WTC11 (cell line): ENCODE data around the gene SLC39A13. TPM values are rescaled to one million over a fixed set of nuclear protein-coding genes. Genes with fewer than 3 reads are reported as not detected.

ENCODE experiments used
- AR ChIP-seq: fragments of 250-450 bp; sonication (Bioruptor Pico); IDR thresholded peaks from 2 replicates; pipeline ENCODE4 v1.9.0; 2021; ENCODE audit warnings: mild to moderate bottlenecking
- ATF1 ChIP-seq: sonication (generic); formaldehyde crosslinking; IDR thresholded peaks from 2 replicates; pipeline ENCODE4 v1.8.1; 2023; ENCODE audit warnings: mild to moderate bottlenecking, moderate library complexity, missing genetic modification reagents
- CBFB ChIP-seq: sonication (generic); formaldehyde crosslinking; IDR thresholded peaks from 2 replicates; pipeline ENCODE4 v1.8.1; 2022; ENCODE audit warnings: mild to moderate bottlenecking, low read depth, missing genetic modification reagents
- CDX4 ChIP-seq: fragments of 250-450 bp; sonication (Bioruptor Pico); IDR thresholded peaks from 2 replicates; pipeline ENCODE4 v1.9.0; 2021; ENCODE audit warnings: moderate library complexity, mild to moderate bottlenecking, inconsistent platforms, borderline replicate concordance
- E2F1 ChIP-seq: sonication (generic); formaldehyde crosslinking; IDR thresholded peaks from 2 replicates; pipeline ENCODE4 v1.8.0; 2022; ENCODE audit warnings: mild to moderate bottlenecking, missing genetic modification reagents
- EMX1 ChIP-seq: fragments of 250-450 bp; sonication (Bioruptor Pico); IDR thresholded peaks from 2 replicates; pipeline ENCODE4 v1.8.0; 2021; ENCODE audit warnings: mild to moderate bottlenecking
- FOXJ3 ChIP-seq: sonication (generic); formaldehyde crosslinking; IDR thresholded peaks from 2 replicates; pipeline ENCODE4 v1.9.0; 2021; ENCODE audit warnings: missing genetic modification reagents, mild to moderate bottlenecking, borderline replicate concordance
- FOXK1 ChIP-seq: sonication (generic); formaldehyde crosslinking; IDR thresholded peaks from 2 replicates; pipeline ENCODE4 v1.8.0; 2022; ENCODE audit warnings: mild to moderate bottlenecking, moderate library complexity, missing genetic modification reagents
- IRF1 ChIP-seq: sonication (generic); formaldehyde crosslinking; IDR thresholded peaks from 2 replicates; pipeline ENCODE4 v1.8.0; 2023; ENCODE audit warnings: missing genetic modification reagents
- IRF2 ChIP-seq: sonication (generic); formaldehyde crosslinking; IDR thresholded peaks from 2 replicates; pipeline ENCODE4 v1.8.0; 2022; ENCODE audit warnings: low read depth, missing genetic modification reagents, borderline replicate concordance
- JAZF1 ChIP-seq: fragments of 250-450 bp; sonication (Bioruptor Pico); IDR thresholded peaks from 2 replicates; pipeline ENCODE4 v1.9.0; 2021; ENCODE audit warnings: moderate library complexity, mild to moderate bottlenecking, inconsistent platforms
- MYBL2 ChIP-seq: sonication (generic); formaldehyde crosslinking; IDR thresholded peaks from 2 replicates; pipeline ENCODE4 v1.8.1; 2023; ENCODE audit warnings: mild to moderate bottlenecking, moderate library complexity, missing genetic modification reagents
- NR3C1 ChIP-seq: sonication (generic); formaldehyde crosslinking; conservative IDR thresholded peaks from 2 replicates; pipeline ENCODE4 v1.8.1; 2023; ENCODE audit warnings: low read depth, mild to moderate bottlenecking, missing genetic modification reagents
- OVOL2 ChIP-seq: fragments of 250-450 bp; sonication (Bioruptor Pico); IDR thresholded peaks from 2 replicates; pipeline ENCODE4 v1.9.0; 2021; ENCODE audit warnings: mild to moderate bottlenecking, borderline replicate concordance
- RORB ChIP-seq: fragments of 250-450 bp; sonication (Bioruptor Pico); IDR thresholded peaks from 2 replicates; pipeline ENCODE4 v1.9.0; 2021; ENCODE audit warnings: mild to moderate bottlenecking
- SMAD3 ChIP-seq: sonication (generic); formaldehyde crosslinking; IDR thresholded peaks from 2 replicates; pipeline ENCODE4 v1.8.0; 2022; ENCODE audit warnings: missing genetic modification reagents, mild to moderate bottlenecking, borderline replicate concordance
- SOX15 ChIP-seq: fragments of 250-450 bp; sonication (Bioruptor Pico); IDR thresholded peaks from 2 replicates; pipeline ENCODE4 v1.9.0; 2021; ENCODE audit warnings: mild to moderate bottlenecking
- TCF7 ChIP-seq: sonication (generic); formaldehyde crosslinking; IDR thresholded peaks from 2 replicates; pipeline ENCODE4 v1.8.0; 2022; ENCODE audit warnings: mild to moderate bottlenecking, low read depth, missing genetic modification reagents, moderate library complexity
- TEAD4 ChIP-seq: sonication (generic); formaldehyde crosslinking; IDR thresholded peaks from 2 replicates; pipeline ENCODE4 v1.8.0; 2022; ENCODE audit warnings: mild to moderate bottlenecking, missing genetic modification reagents
- ZBTB43 ChIP-seq: sonication (generic); formaldehyde crosslinking; IDR thresholded peaks from 2 replicates; pipeline ENCODE4 v1.8.1; 2023; ENCODE audit warnings: mild to moderate bottlenecking, missing genetic modification reagents
- ZNF219 ChIP-seq: sonication (generic); formaldehyde crosslinking; IDR thresholded peaks from 2 replicates; pipeline ENCODE4 v1.8.0; 2023; ENCODE audit warnings: missing genetic modification reagents, mild to moderate bottlenecking, borderline replicate concordance
- ZNF263 ChIP-seq: sonication (generic); formaldehyde crosslinking; IDR thresholded peaks from 2 replicates; pipeline ENCODE4 v1.8.1; 2022; ENCODE audit warnings: low read depth, mild to moderate bottlenecking, moderate library complexity, missing genetic modification reagents
- ZNF317 ChIP-seq: sonication (generic); formaldehyde crosslinking; IDR thresholded peaks from 2 replicates; pipeline ENCODE4 v1.8.1; 2023; ENCODE audit warnings: low read depth, mild to moderate bottlenecking, moderate library complexity, missing genetic modification reagents, borderline replicate concordance
- ZNF396 ChIP-seq: fragments of 250-450 bp; sonication (Bioruptor Pico); IDR thresholded peaks from 2 replicates; pipeline ENCODE4 v1.8.0; 2021; ENCODE audit warnings: mild to moderate bottlenecking, moderate library complexity, borderline replicate concordance
- ZNF416 ChIP-seq: fragments of 250-450 bp; sonication (Bioruptor Pico); IDR thresholded peaks from 2 replicates; pipeline ENCODE4 v1.9.0; 2021; ENCODE audit warnings: mild to moderate bottlenecking, inconsistent platforms
- total RNA-seq: library from RNA; stranded (reverse); gene quantifications from 3 replicates; pipeline ENCODE4 v1.2.3, GENCODE V29; 2021
- TF ChIP-seq, protein P1 (sequence below): sonication (generic); formaldehyde crosslinking; IDR thresholded peaks from 2 replicates; pipeline ENCODE4 v1.8.0; 2022; ENCODE audit warnings: mild to moderate bottlenecking, missing genetic modification reagents
- TF ChIP-seq, protein P2 (sequence below): sonication (generic); formaldehyde crosslinking; IDR thresholded peaks from 2 replicates; pipeline ENCODE4 v1.8.1; 2022; ENCODE audit warnings: mild to moderate bottlenecking, moderate library complexity, missing genetic modification reagents

SLC39A13 gene
- total RNA-seq, 1 experiment from 2014 or later: 38.2 TPM

GRCh38 chr11:47426062-47426956 is 17.9 kb downstream of the SLC39A13 start, which contains the start of gene PSMC3 (continued):
- TF ChIP-seq ZBTB43 (CRISPR knock-in tag) (no peak), SMAD3 (CRISPR knock-in tag) (no peak), OVOL2 (CRISPR knock-in tag) (no peak), ATF1 (no peak), SOX15 (CRISPR knock-in tag) (no peak), E2F1 (CRISPR knock-in tag) (no peak), RORB (CRISPR knock-in tag) (no peak), ZNF396 (no peak), IRF1 (CRISPR knock-in tag) (no peak), FOXK1 (0 out of 2 replicates have a peak, but pooled peaks have one; percentile 34), ZNF317 (CRISPR knock-in tag) (no peak), TEAD4 (CRISPR knock-in tag) (no peak), IRF2 (CRISPR knock-in tag) (no peak), ZNF263 (CRISPR knock-in tag) (no peak), MYBL2 (CRISPR knock-in tag) (no peak), TCF7 (CRISPR knock-in tag) (no peak), NR3C1 (CRISPR knock-in tag) (no peak), FOXJ3 (CRISPR knock-in tag) (no peak), CBFB (no peak), AR (no peak), JAZF1 (CRISPR knock-in tag) (no peak), ZNF416 (CRISPR knock-in tag) (0 out of 2 replicates have a peak, but pooled peaks have one; percentile 25), CDX4 (CRISPR knock-in tag) (no peak), ZNF219 (no peak), EMX1 (CRISPR knock-in tag) (no peak)
- TF ChIP-seq, protein P1, sequence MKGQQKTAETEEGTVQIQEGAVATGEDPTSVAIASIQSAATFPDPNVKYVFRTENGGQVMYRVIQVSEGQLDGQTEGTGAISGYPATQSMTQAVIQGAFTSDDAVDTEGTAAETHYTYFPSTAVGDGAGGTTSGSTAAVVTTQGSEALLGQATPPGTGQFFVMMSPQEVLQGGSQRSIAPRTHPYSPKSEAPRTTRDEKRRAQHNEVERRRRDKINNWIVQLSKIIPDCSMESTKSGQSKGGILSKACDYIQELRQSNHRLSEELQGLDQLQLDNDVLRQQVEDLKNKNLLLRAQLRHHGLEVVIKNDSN (CRISPR knock-in tag): 0 out of 2 replicates have a peak, but pooled peaks have one; percentile 17
- TF ChIP-seq, protein P2, sequence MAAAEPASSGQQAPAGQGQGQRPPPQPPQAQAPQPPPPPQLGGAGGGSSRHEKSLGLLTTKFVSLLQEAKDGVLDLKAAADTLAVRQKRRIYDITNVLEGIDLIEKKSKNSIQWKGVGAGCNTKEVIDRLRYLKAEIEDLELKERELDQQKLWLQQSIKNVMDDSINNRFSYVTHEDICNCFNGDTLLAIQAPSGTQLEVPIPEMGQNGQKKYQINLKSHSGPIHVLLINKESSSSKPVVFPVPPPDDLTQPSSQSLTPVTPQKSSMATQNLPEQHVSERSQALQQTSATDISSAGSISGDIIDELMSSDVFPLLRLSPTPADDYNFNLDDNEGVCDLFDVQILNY (CRISPR knock-in tag): 0 out of 2 replicates have a peak, but pooled peaks have one; percentile 56
